Epithelial cell of esophagus (primary cell): Measurements from ENCODE around the gene CPA4.

Experiments used
- DNase-seq: peaks from one replicate; pipeline ENCODE4 v3.0.0; 2010; ENCODE audit warnings: low read depth
- H3K4me3 ChIP-seq: 2 replicates; pipeline ENCODE4 v1.5.1; 2011; ENCODE audit warnings: mild to moderate bottlenecking, low read length, control low read depth
- TF ChIP-seq, protein P1 (sequence below): IDR thresholded peaks from 2 replicates; pipeline ENCODE4 v1.5.1; 2011; ENCODE audit warnings: low read depth, mild to moderate bottlenecking, low read length, control low read depth, inconsistent platforms; ENCODE audit not compliant: insufficient read depth; ENCODE audit errors: missing control alignments

Gene CPA4

GRCh38 chr7:130272381-130273080 lies 20.4 kb upstream of the CPA4 start:
- H3K4me3 ChIP-seq = peak overlapping the region; percentile 6

DNA sequence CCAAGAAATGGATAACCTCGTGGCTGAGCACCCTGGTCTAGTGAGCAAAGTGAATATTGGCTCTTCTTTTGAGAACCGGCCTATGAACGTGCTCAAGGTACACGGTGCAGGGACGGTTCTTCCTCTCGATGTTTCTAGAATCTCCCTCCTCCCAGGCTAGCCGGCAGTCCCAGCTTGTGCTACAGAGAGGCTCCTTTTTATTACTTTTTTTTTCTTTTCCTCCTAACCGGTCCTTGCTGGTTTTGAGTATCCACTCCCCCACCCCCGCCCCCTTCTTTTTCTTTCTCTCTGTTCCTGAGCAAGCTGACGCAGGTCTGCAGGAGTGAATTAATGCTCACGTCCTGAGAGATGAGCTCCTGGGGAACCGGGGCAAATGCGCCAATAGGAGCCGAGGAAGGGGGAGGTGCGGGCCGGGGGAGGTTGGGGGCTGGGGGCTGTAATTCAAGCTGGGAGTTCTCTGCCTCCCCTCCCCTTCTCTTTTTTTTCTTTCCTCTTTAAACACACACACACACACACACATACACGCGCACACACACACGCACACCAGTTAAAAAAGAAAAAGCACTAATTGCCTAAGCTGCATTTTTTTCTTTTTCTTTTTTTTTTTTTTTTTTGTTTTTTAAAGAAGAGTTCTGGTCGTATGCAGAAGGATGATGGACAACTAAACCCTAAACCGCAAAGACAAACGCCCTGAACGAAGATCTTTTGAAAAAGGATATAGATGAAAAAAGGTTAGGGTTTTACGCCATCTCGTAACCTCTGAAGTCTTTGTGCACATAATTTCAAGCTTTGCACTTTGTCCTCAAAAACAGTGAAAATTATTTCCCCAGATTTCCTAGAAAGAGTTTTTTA lies 19.7 kb upstream of the CPA4 start:
- peak; percentile 72 for DNase-seq

More at GRCh38 chr7:130272381-130273080, 20.4 kb upstream of the CPA4 start:
- TF ChIP-seq, protein P1, sequence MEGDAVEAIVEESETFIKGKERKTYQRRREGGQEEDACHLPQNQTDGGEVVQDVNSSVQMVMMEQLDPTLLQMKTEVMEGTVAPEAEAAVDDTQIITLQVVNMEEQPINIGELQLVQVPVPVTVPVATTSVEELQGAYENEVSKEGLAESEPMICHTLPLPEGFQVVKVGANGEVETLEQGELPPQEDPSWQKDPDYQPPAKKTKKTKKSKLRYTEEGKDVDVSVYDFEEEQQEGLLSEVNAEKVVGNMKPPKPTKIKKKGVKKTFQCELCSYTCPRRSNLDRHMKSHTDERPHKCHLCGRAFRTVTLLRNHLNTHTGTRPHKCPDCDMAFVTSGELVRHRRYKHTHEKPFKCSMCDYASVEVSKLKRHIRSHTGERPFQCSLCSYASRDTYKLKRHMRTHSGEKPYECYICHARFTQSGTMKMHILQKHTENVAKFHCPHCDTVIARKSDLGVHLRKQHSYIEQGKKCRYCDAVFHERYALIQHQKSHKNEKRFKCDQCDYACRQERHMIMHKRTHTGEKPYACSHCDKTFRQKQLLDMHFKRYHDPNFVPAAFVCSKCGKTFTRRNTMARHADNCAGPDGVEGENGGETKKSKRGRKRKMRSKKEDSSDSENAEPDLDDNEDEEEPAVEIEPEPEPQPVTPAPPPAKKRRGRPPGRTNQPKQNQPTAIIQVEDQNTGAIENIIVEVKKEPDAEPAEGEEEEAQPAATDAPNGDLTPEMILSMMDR = no peak
- DNase-seq = peak; percentile 85

GRCh38 chr7:130273933-130274255 lies 19.1 kb upstream of the CPA4 start:
- TF ChIP-seq, protein P1 = no peak
- no peak overlapping the region for H3K4me3 ChIP-seq
- peak; percentile 36 for DNase-seq

More for the DNA sequence above, 19.7 kb upstream of the CPA4 start:
- TF ChIP-seq, protein P1 = no peak
- peak overlapping the region; percentile 2 for H3K4me3 ChIP-seq

GRCh38 chr7:130274296-130274695 lies 18.7 kb upstream of the CPA4 start:
- no peak overlapping the region for H3K4me3 ChIP-seq
- DNase-seq = no peak
- TF ChIP-seq, protein P1 = no peak

GRCh38 chr7:130274983-130275591 lies 17.9 kb upstream of the CPA4 start:
- TF ChIP-seq, protein P1 = no peak
- no peak for DNase-seq
- no peak overlapping the region for H3K4me3 ChIP-seq

DNA sequence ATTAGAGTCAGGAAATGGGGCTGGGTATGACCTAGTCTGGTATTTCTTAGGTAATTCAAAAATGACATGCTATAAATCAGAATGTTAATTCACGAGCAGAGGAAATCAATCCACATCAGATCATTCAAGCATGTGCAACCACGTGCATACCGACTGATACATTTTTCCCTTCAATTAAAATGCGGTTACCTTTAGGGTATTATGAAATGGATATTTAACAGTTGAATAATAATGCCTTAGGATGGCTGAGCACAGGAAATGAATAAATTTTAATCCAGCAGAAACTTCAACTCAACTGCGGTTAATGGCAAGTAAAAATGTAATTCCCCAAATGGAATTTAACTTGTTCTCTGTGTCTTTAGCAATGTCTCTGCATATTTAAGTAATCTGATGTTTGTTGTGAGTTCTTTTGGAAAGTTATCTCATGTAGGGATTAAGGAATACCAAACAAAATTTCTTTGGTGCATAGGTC lies 17.1 kb upstream of the CPA4 start:
- H3K4me3 ChIP-seq = no peak overlapping the region
- peak; percentile 80 for DNase-seq
- TF ChIP-seq, protein P1 = no peak
